HL-60 (cell line): ENCODE measurements around the gene RAP1GAP.

ENCODE experiments used
- DNase-seq, 2 experiments: peaks; one replicate each; pipeline ENCODE4 v3.0.0-alpha.2; 2010 to 2020; ENCODE audit warnings: low read depth in 1 of 2, low spot score in 1 of 2
- H3K27ac ChIP-seq: fragments of 250-450 bp; sonication (Bioruptor Pico); replicated peaks from 2 replicates; pipeline ENCODE4 v1.5.1; 2020; ENCODE audit warnings: mild to moderate bottlenecking, moderate library complexity
- H3K27me3 ChIP-seq: fragments of 250-450 bp; sonication (Bioruptor Pico); 2 replicates; pipeline ENCODE4 v1.5.1; 2021; ENCODE audit warnings: mild to moderate bottlenecking, moderate library complexity; ENCODE audit not compliant: insufficient read depth, poor library complexity, severe bottlenecking
- H3K4me3 ChIP-seq: replicated peaks from 2 replicates; pipeline ENCODE4 v1.5.1; 2011; ENCODE audit warnings: mild to moderate bottlenecking, control low read depth, low read length; ENCODE audit not compliant: insufficient read depth
- GABPA ChIP-seq: IDR thresholded peaks from 2 replicates; pipeline ENCODE4 v1.6.1; 2012; ENCODE audit warnings: low read depth
- POLR2AphosphoS5 ChIP-seq: IDR thresholded peaks from 2 replicates; pipeline ENCODE4 v1.6.1; 2012; ENCODE audit warnings: low read depth
- SPI1 ChIP-seq: IDR thresholded peaks from 2 replicates; pipeline ENCODE4 v1.6.1; 2012; ENCODE audit warnings: low read depth, mild to moderate bottlenecking, borderline replicate concordance
- TF ChIP-seq, protein P1 (sequence below): IDR thresholded peaks from one replicate; pipeline ENCODE4 v1.5.1; 2011; ENCODE audit warnings: low read length, control low read depth, inconsistent platforms; ENCODE audit not compliant: insufficient read depth
- TF ChIP-seq, protein P2 (sequence below): IDR thresholded peaks from 2 replicates; pipeline ENCODE4 v1.6.1; 2012; ENCODE audit warnings: low read depth; ENCODE audit not compliant: insufficient replicate concordance

Gene RAP1GAP

DNA sequence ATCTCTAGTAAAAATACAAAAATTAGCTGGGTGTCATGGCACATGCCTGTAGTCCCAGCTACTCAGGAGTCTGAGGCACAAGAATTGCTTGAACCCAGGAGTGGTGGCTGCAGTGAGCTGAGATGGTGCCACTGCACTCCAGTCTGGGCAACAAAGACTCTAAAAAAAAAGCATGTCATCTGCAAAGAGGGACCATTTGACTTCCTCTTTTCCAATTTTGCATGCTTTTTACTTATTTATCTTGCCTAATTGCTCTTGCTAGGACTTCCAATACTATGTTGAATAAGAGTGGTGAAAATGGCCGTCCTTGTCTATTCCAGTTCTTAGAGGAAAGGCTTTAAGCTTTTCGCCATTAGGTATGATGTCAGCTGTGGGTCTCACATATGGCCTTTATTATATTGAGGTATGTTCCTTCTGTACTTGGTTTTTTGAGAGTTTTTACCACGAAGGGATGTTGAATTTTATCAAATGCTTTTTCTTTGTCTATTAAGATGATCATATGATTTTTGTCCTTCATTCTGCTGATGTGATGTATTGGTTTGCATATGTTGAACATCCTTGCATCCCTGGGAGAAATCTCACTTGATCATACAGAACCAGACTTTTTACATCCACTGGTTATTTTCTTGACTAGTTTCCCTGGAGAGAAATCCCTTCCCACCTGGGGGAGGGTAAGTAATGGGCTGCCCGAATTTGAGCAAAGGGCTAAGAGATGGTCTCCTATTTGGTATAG is 17.0 kb upstream of the RAP1GAP start:
- DNase-seq: no peak
- Histone ChIP-seq H3K27ac (no peak overlapping the region), H3K27me3 (no peaks in the 10 kb centered on the region), H3K4me3 (no peak overlapping the region)
- TF ChIP-seq, protein P1, sequence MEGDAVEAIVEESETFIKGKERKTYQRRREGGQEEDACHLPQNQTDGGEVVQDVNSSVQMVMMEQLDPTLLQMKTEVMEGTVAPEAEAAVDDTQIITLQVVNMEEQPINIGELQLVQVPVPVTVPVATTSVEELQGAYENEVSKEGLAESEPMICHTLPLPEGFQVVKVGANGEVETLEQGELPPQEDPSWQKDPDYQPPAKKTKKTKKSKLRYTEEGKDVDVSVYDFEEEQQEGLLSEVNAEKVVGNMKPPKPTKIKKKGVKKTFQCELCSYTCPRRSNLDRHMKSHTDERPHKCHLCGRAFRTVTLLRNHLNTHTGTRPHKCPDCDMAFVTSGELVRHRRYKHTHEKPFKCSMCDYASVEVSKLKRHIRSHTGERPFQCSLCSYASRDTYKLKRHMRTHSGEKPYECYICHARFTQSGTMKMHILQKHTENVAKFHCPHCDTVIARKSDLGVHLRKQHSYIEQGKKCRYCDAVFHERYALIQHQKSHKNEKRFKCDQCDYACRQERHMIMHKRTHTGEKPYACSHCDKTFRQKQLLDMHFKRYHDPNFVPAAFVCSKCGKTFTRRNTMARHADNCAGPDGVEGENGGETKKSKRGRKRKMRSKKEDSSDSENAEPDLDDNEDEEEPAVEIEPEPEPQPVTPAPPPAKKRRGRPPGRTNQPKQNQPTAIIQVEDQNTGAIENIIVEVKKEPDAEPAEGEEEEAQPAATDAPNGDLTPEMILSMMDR: no peak
- TF ChIP-seq, protein P2, sequence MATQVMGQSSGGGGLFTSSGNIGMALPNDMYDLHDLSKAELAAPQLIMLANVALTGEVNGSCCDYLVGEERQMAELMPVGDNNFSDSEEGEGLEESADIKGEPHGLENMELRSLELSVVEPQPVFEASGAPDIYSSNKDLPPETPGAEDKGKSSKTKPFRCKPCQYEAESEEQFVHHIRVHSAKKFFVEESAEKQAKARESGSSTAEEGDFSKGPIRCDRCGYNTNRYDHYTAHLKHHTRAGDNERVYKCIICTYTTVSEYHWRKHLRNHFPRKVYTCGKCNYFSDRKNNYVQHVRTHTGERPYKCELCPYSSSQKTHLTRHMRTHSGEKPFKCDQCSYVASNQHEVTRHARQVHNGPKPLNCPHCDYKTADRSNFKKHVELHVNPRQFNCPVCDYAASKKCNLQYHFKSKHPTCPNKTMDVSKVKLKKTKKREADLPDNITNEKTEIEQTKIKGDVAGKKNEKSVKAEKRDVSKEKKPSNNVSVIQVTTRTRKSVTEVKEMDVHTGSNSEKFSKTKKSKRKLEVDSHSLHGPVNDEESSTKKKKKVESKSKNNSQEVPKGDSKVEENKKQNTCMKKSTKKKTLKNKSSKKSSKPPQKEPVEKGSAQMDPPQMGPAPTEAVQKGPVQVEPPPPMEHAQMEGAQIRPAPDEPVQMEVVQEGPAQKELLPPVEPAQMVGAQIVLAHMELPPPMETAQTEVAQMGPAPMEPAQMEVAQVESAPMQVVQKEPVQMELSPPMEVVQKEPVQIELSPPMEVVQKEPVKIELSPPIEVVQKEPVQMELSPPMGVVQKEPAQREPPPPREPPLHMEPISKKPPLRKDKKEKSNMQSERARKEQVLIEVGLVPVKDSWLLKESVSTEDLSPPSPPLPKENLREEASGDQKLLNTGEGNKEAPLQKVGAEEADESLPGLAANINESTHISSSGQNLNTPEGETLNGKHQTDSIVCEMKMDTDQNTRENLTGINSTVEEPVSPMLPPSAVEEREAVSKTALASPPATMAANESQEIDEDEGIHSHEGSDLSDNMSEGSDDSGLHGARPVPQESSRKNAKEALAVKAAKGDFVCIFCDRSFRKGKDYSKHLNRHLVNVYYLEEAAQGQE: no peak
- peak; percentile 92 for TF ChIP-seq SPI1

DNA sequence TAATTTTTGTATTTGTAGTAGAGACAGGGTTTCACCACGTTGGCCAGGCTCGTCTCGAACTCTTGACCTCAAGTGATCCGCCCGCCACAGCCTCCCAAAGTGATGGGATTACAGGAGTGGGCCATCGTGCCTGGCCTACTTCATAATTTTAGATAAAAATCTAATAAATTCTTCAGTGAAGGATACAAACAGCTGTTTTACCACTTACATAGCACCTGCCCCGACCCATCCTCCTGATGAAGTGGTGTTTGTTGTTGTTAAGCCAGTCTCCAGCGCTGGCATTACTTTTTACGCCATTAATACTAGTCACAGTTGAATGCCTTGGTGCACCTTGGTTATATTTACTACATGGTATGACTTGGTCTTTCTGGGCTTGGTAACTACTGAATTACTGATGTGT is 12.3 kb upstream of the RAP1GAP start:
- no peak for DNase-seq
- Histone ChIP-seq H3K27me3 (no peaks in the 10 kb centered on the region), H3K27ac (no peak overlapping the region), H3K4me3 (no peak overlapping the region)
- TF ChIP-seq SPI1 (no peak), GABPA (no peak), POLR2AphosphoS5 (no peak)
- TF ChIP-seq, protein P1: no peak
- TF ChIP-seq, protein P2: no peak

DNA sequence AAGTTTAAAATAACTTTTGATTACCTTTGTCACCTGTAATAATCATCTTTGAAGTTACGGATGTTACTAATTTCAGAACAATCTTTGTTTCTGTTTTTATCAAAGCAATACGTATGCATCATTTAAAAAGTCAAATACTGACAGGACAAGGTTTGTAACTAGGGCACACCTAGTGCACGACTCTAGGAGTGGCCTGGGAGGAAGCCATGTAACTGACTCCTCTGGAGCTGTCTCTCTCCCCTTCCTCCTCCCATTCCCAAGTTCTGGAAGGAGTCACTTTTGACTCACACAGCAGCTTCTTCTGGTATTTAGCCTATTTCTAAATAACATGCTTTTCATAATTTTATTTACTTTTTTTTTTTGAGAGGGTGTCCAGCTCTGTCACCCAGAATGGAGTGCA is 11.8 kb upstream of the RAP1GAP start:
- TF ChIP-seq GABPA (no peak), POLR2AphosphoS5 (no peak), SPI1 (no peak)
- TF ChIP-seq, protein P1: no peak
- TF ChIP-seq, protein P2: no peak
- H3K27ac ChIP-seq: no peak overlapping the region
- H3K4me3 ChIP-seq: no peak overlapping the region
- no peaks in the 10 kb centered on the region for H3K27me3 ChIP-seq
- DNase-seq: no peak
